NCI-H526 treated with DMSO at 0.1 percent for 48 hours (cell line): ENCODE results near the gene CACNA2D1.
"Not testable (repeated sequence)": the region's sequence is repeated elsewhere in the genome, so short reads cannot be mapped to it uniquely, and the experiment has no call there.

ENCODE experiments used
- DNase-seq: peaks from one replicate; lab custom pipeline; 2025; lab: John Stamatoyannopoulos, UW

The CACNA2D1 gene

DNA sequence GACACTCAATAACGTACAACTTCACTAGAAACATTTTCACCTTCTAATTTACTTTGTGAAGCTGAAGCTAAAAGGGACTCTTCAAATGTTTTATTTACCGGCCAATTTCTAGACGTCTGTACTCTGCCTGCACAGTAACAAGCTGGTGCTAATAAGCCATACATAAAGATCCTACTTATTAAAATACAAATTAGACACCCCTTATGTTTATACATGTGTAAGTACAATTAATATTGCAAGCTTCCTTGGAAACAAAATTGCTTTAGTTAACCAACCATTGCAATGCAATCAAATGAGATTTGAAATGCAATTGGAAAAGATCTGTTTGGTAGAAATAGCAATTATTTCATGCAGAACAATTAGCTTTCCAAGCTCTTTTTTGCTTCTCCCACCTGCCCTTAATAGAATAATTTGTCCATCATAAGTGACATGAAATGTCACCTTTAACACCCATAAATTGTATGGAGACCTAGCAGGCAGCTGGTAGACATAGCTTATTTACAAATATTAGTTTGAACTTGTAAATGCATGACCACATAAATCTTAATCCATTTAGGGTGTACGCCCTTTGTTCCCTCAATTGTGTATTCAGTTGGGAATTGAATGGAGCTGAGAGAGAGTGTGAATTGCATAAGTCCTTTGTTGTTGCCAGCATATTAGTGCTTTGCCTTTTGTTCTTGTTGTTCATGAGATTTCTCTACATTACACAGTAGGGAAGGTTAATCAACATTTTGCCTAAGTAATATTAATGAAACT is 277.1 kb downstream of the CACNA2D1 start:
- no peak for DNase-seq

DNA sequence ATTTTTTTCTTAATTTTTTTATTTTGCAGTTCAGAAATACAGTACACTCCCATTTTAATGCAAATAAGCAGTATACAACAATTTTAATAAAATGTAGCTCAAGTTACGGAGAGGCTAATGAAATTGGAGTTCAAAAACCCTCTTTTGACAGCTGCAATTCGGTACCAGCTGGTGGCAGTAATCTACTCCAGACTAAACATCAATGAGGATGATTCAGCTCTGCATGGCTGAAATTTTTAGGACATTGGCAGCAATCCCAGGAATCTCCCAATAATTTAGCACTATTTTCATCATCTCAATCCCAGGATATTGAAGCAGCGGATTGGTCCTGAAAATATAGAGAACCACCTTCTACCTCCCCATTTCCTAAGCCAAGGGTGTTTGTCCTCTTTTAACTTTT is 278.8 kb downstream of the CACNA2D1 start:
- no peak for DNase-seq

- DNase-seq, result no peak
Measured at GRCh38 chr7:82164410-82164809, 279.2 kb downstream of the CACNA2D1 start.

DNA sequence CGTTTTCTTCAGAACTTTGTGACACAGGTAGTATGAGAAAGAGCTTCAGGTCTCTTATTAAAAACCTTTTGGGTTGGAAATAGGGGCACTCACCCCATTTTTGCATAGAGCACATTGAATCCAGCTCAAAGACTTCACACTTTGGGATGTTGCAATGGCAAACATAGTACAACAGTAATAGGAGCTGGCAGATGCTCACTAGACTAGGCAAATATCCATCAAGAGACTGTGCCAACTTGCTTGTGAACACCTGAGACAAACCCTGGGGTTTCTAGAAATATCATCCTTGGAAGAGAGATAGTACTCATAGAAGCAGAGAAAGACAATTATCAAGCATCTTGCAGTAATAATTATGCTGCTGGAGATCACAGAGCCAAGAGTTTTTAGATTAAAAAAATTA is 280.0 kb downstream of the CACNA2D1 start:
- DNase-seq, result no peak

DNA sequence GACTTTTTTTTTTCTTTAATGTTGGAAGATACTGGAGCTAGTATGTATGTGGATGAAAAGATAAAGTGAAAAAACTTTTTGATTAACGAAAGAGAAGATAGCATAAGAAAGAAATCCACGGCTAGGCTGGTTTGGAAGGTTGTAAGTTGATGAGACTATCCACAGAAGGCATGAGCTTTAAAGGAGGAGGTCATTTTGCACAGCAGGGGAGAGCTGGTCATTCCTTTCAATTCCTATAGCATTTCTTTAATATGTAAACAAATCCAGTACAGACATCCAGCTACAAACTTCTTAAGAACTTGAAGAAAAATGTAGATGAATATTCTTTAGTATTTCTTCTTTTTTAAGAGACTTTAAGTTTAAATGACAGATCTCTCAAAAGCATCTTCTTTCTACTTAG is 281.3 kb downstream of the CACNA2D1 start:
- no peak for DNase-seq

DNA sequence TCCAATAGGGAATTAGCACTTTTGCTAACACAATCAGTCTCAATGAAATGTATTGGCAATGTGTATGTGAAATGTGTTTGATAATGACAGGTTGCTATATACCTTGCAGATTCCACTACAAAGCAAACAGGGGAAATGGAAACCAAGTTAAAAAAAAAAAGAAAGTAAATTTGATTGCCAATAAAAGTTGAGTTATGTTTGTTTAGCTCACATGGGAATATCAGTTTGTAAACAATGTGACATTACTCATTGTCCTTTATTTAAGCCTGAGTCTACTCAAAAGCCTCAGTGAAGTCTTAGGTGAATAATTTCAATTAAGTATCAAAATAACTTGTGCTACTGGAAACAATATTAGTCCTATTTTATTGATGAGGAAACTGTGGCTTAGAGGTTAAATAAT is 285.2 kb downstream of the CACNA2D1 start:
- no peak for DNase-seq

DNA sequence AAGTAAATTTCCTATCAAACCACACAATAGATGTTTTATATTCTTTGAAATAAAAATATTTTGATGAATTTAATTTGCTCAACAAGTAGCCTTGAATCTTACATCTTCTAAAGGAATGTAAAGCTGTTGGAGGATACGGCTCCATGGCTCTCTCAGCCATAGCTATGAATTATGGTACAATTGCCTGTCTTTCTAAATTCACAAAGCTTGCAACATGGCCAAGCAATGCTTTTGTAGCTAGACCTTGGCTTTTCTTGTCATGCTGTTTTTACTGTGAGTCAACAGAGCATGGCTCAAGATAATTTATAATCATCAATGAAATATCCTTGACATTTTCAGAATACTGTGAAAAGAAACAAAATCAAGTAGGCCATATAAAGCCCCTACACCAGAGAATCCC is 286.7 kb downstream of the CACNA2D1 start:
- DNase-seq, result no peak

DNA sequence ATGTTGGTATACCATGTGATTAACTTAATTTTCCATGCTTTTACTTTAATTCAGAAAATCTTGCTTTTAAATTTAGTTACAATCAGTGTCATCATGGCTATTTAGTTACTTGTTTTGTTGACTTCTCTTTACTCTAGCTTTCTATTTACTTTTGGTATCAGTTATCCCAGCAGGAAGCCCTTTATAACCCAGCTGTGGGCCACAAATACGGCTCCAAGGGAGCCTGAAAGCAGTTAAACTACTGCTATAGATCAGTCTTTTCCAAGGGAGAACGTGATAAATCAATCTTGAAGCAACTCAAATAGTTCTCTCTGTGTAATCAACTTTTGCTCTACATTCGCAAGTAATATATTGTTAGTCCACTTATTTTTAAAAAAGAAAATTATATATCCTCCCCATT is 287.4 kb downstream of the CACNA2D1 start:
- no peak for DNase-seq

GRCh38 chr7:82154728-82155127 is 288.8 kb downstream of the CACNA2D1 start:
- DNase-seq, result no peak

DNA sequence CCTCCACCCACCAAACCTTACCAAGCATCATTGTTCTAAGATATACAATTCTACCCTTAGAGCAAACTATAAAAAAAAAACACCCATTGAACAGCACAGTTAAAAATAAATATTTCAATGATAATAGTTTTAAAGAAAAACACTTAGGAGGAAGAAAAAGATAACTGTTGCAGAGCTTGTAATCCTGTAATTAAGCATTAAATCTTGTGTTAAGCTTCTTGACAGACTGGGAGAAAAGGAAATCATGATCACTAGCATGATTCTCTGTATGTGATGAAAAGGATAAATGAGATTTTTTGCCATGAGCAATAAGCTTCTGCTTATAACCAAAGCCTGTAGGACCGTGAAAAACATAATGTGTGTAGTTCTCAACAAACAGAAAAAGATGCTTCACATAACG is 289.8 kb downstream of the CACNA2D1 start:
- no peak for DNase-seq

GRCh38 chr7:82152858-82153257 is 290.7 kb downstream of the CACNA2D1 start:
- DNase-seq, result no peak

- no peak for DNase-seq
Measured at GRCh38 chr7:82146491-82146890, 297.1 kb downstream of the CACNA2D1 start.

GRCh38 chr7:82142263-82142864 is 301.2 kb downstream of the CACNA2D1 start:
- no peak for DNase-seq

DNA sequence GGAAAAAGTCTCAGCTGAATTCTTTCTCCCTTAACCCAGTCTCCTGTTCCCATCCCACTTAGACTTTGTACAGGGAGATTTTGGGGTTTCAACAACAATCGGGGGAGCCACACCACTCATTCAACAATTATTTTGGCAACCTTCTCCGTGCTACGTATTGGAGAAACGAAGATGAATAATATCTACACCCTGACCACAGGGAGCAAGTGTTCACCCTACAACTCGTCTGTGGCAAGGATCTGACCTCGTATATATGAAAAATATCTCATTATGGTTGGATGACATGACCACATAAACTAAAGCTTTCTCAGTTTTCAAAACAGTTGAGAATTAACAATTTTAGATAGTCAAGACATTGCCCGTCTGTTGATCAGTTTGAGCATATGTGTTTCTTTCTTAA is 302.1 kb downstream of the CACNA2D1 start:
- no peak for DNase-seq

- not testable (repeated sequence) for DNase-seq
Measured at GRCh38 chr7:82140608-82141007, 303.0 kb downstream of the CACNA2D1 start.

GRCh38 chr7:82131215-82131614 is 312.4 kb downstream of the CACNA2D1 start:
- no peak for DNase-seq

- DNase-seq, result no peak
Measured at GRCh38 chr7:82129091-82129490, 314.5 kb downstream of the CACNA2D1 start.

- no peak for DNase-seq
Measured at GRCh38 chr7:82128546-82128945, 315.0 kb downstream of the CACNA2D1 start.

DNA sequence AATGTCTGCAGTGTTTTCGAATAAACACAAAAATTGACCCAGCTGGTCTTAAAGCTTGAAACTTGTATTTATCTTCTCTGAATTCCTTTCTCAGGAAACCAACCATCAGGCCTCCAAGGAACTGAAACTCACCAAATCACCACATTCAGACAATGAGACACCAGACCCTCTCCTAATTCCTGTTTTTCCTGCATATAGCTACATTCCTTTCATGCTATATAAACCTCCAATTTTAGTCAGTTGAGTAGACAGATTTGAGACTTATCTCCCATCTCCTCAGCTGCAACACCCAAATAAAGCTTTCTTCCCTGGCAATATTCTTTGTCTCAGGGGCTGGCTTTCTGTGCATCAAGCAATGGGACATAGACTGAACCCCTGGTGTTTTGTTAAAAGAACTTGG is 317.0 kb downstream of the CACNA2D1 start:
- DNase-seq, result no peak

- DNase-seq, result no peak
Measured at GRCh38 chr7:82124445-82124844, 319.1 kb downstream of the CACNA2D1 start.

GRCh38 chr7:82122275-82122674 is 321.3 kb downstream of the CACNA2D1 start:
- DNase-seq, result peak; percentile 60

DNA sequence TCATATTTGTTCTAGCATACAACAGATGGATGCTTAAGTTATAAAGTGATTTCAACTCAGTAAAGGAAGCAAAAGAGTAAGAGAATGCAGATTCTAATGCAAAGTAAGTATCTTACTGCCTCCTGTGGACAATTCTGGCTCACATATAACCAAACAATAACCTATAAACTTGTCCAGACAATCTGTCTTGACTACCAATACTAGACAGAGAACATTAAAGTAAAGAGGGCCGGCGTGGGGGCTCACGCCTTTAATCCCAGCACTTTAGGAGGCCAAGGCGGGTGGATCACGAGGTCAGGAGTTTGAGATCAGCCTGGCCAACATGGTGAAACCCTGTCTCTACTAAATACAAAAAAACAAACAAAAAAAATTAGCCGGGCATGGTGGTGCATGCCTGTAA is 329.3 kb downstream of the CACNA2D1 start:
- DNase-seq, result no peak

GRCh38 chr7:82110146-82110840 is 333.3 kb downstream of the CACNA2D1 start:
- DNase-seq, result no peak
